Muscle layer of duodenum (tissue), 2 donors: ENCODE measurements around the gene RAX2.
"Not testable (repeated sequence)": the region's sequence is repeated elsewhere in the genome, so short reads cannot be mapped to it uniquely, and the experiment has no call there.

Experiments used
- H3K27ac ChIP-seq: one replicate; pipeline ENCODE4 v1.7.0; 2013; ENCODE audit warnings: mild to moderate bottlenecking, low read length
- H3K27me3 ChIP-seq: one replicate; pipeline ENCODE4 v1.7.0; 2013; ENCODE audit warnings: low read depth, mild to moderate bottlenecking, control low read depth, low read length
- H3K36me3 ChIP-seq, 2 donors: one replicate each; pipeline ENCODE4 v1.7.0; 2013; ENCODE audit warnings: low read length in 2 of 2, control low read depth in 1 of 2, mild to moderate bottlenecking in 1 of 2; ENCODE audit not compliant: insufficient read depth in 2 of 2, control insufficient read depth in 1 of 2
- H3K4me1 ChIP-seq, 2 donors: one replicate each; pipeline ENCODE4 v1.7.0; 2013; ENCODE audit warnings: low read length in 2 of 2, mild to moderate bottlenecking in 2 of 2, control low read depth in 1 of 2, moderate library complexity in 1 of 2; ENCODE audit not compliant: insufficient read depth in 2 of 2, control insufficient read depth in 1 of 2
- H3K4me3 ChIP-seq, 2 donors: one replicate each; pipeline ENCODE4 v1.7.0; 2013; ENCODE audit warnings: low read length in 2 of 2, low read depth in 1 of 2, mild to moderate bottlenecking in 1 of 2
- H3K9me3 ChIP-seq, 2 donors: one replicate each; pipeline ENCODE4 v1.7.0; 2013; ENCODE audit warnings: low read length in 2 of 2, control low read depth in 1 of 2, mild to moderate bottlenecking in 1 of 2; ENCODE audit not compliant: control insufficient read depth in 1 of 2
- donor health status: healthy.

Gene RAX2

GRCh38 chr19:3774621-3775373 is 2.8 kb upstream of the RAX2 start:
- Histone ChIP-seq H3K9me3 (no peaks in the 10 kb centered on the region), H3K4me3 (no peak overlapping the region), H3K4me1 (no peaks in the 10 kb centered on the region)

GRCh38 chr19:3773814-3774515 is 1.9 kb upstream of the RAX2 start:
- Histone ChIP-seq H3K27ac (no peak overlapping the region), H3K4me1 (no peaks in the 10 kb centered on the region), H3K36me3 (peaks cover 0 to 8% of the 10 kb centered on the region in 2 donors), H3K4me3 (no peak overlapping the region), H3K9me3 (no peaks in the 10 kb centered on the region), H3K27me3 (no peaks in the 10 kb centered on the region)

More at GRCh38 chr19:3774621-3775373, 2.8 kb upstream of the RAX2 start:
- H3K27ac ChIP-seq = no peak overlapping the region
- H3K36me3 ChIP-seq = peaks cover 0 to 1% of the 10 kb centered on the region in 2 donors
- H3K27me3 ChIP-seq = no peaks in the 10 kb centered on the region

DNA sequence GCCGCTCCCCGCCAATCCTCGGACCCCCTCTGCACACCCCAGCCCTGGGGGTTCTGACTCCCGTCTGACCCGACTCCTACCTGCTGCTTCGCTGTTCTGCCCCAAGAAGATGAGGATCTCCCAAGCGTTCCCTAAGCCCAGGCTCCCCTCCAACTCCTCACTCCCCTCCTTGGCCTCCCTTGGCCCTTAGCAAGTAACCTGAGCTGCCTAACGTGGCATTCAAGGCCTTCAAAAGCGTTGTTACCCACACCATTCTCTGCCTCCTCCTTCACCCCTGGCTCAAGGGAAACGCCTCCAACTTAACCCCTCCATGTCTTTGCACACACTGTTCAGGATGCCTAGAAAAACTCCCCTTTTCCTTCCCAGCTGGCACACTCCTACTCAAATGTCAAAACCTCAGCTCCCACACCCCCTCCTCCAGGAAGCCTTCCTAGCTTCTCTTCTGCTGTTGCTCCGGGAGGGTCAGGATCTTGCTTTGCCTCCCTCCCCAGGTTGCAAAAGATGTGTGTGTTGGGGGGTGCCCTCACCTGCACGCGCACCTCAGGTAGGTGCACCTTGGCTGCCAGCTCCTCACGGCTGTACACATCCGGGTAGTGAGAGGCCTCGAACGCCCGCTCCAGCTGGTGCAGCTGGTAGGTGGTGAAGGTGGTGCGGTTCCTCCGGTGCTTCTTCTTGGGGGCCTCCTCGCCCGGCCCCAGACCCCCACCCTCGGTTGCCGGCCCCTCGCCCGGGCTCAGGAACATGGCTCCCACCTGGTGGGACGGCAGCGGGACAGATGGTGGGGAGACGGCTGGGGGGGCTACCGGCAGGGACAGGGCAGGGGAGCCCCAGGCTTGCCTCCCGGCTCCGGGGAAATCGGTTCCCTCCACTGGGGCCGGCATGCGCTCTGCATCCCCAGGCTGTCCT is 775 bp downstream of the RAX2 start:
- no peak overlapping the region for H3K4me3 ChIP-seq
- H3K4me1 ChIP-seq = no peaks in the 10 kb centered on the region
- H3K9me3 ChIP-seq = no peaks in the 10 kb centered on the region
- no peaks in the 10 kb centered on the region for H3K27me3 ChIP-seq
- H3K36me3 ChIP-seq = peaks cover 9 to 36% of the 10 kb centered on the region in 2 donors
- H3K27ac ChIP-seq = no peak overlapping the region

GRCh38 chr19:3770136-3770999 is 1.7 kb downstream of the RAX2 start:
- no peak overlapping the region for H3K27ac ChIP-seq
- no peaks in the 10 kb centered on the region for H3K9me3 ChIP-seq
- no peak overlapping the region for H3K4me3 ChIP-seq
- no peaks in the 10 kb centered on the region for H3K27me3 ChIP-seq
- H3K36me3 ChIP-seq = peaks cover 9 to 37% of the 10 kb centered on the region in 2 donors
- H3K4me1 ChIP-seq = no peaks in the 10 kb centered on the region

GRCh38 chr19:3769494-3769893 is 2.5 kb downstream of the RAX2 start:
- no peaks in the 10 kb centered on the region for H3K4me1 ChIP-seq
- H3K27me3 ChIP-seq = no peaks in the 10 kb centered on the region
- H3K36me3 ChIP-seq = peaks cover 14 to 42% of the 10 kb centered on the region in 2 donors
- H3K27ac ChIP-seq = no peak overlapping the region
- H3K9me3 ChIP-seq = no peaks in the 10 kb centered on the region
- no peak overlapping the region for H3K4me3 ChIP-seq

- Histone ChIP-seq H3K4me3 (no peak overlapping the region), H3K9me3 (no peaks in the 10 kb centered on the region), H3K27me3 (no peaks in the 10 kb centered on the region), H3K27ac (no peak overlapping the region), H3K4me1 (no peaks in the 10 kb centered on the region), H3K36me3 (peaks cover 14 to 42% of the 10 kb centered on the region in 2 donors)
Observed at GRCh38 chr19:3768748-3769099, 3.3 kb downstream of the RAX2 start.

- Histone ChIP-seq H3K9me3 (no peaks in the 10 kb centered on the region), H3K4me1 (peaks cover 0 to 4% of the 10 kb centered on the region in 2 donors), H3K27me3 (no peaks in the 10 kb centered on the region), H3K4me3 (no peak overlapping the region), H3K36me3 (peaks cover 14 to 42% of the 10 kb centered on the region in 2 donors), H3K27ac (no peak overlapping the region)
Observed at GRCh38 chr19:3768015-3768747, 3.8 kb downstream of the RAX2 start.

GRCh38 chr19:3767050-3767449 is 5.0 kb downstream of the RAX2 start:
- H3K36me3 ChIP-seq = peaks cover 14 to 42% of the 10 kb centered on the region in 2 donors
- no peaks in the 10 kb centered on the region for H3K9me3 ChIP-seq
- no peak overlapping the region for H3K27ac ChIP-seq
- no peaks in the 10 kb centered on the region for H3K27me3 ChIP-seq
- H3K4me3 ChIP-seq = no peak overlapping the region
- peaks cover 0 to 7% of the 10 kb centered on the region in 2 donors for H3K4me1 ChIP-seq

- no peaks in the 10 kb centered on the region for H3K9me3 ChIP-seq
- no peak overlapping the region for H3K27ac ChIP-seq
- peaks cover 14 to 42% of the 10 kb centered on the region in 2 donors for H3K36me3 ChIP-seq
- no peaks in the 10 kb centered on the region for H3K27me3 ChIP-seq
- H3K4me3 ChIP-seq = no peak overlapping the region
- peaks cover 3 to 12% of the 10 kb centered on the region in 2 donors for H3K4me1 ChIP-seq
Observed at GRCh38 chr19:3766520-3766919, 5.5 kb downstream of the RAX2 start.

GRCh38 chr19:3765757-3766156 is 6.3 kb downstream of the RAX2 start:
- H3K36me3 ChIP-seq = peaks cover 14 to 42% of the 10 kb centered on the region in 2 donors
- H3K27me3 ChIP-seq, H3K9me3 ChIP-seq, H3K4me3 ChIP-seq, H3K27ac ChIP-seq: not testable (repeated sequence)
- peaks cover 3 to 15% of the 10 kb centered on the region in 2 donors for H3K4me1 ChIP-seq
